A549 (cell line): ENCODE measurements around the gene TCP10L.

ENCODE experiments used
- MAFK ChIP-seq: fragments of 450-650 bp; IDR thresholded peaks from 2 replicates; pipeline ENCODE4 v1.6.1; 2014; ENCODE audit not compliant: partially characterized antibody
- TF ChIP-seq, protein P1 (sequence below): fragments of 450-650 bp; IDR thresholded peaks from 2 replicates; pipeline ENCODE4 v1.6.1; 2014; ENCODE audit warnings: antibody characterized with exemption
- TF ChIP-seq, protein P2 (sequence below): fragments of >200 bp; sonication (Bioruptor Twin); formaldehyde crosslinking; IDR thresholded peaks from 3 replicates; pipeline ENCODE4 v1.5.1; 2016

DNA sequence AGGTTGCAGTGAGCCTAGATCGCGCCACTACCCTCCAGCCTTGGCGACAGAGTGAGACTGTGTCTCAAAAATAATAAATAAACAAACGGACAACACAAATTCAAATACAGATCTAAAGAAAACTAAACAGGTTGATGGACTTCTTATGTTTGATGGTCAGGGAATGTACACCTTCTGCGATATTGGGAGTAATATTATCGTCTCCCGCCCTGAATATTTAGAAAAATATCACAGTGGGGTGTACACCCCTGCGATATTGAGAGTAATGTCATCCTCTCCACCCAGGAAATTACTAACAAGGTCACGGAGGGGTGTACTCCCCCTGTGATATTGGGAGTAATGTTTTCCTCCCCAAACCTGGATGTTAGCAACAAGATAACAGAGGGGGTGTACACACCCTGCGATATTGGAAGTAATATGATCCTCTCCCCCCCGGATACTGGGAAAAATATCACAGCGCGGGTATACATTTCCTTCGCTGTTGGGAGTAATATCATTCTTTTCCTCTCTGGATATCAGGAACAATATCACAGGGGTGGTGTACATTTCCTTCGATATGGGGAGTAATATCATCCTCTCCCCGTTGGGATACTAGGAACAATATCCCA, 28.2 kb upstream of the TCP10L start:
- TF ChIP-seq, protein P1, sequence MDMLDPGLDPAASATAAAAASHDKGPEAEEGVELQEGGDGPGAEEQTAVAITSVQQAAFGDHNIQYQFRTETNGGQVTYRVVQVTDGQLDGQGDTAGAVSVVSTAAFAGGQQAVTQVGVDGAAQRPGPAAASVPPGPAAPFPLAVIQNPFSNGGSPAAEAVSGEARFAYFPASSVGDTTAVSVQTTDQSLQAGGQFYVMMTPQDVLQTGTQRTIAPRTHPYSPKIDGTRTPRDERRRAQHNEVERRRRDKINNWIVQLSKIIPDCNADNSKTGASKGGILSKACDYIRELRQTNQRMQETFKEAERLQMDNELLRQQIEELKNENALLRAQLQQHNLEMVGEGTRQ: no peak
- no peak for TF ChIP-seq MAFK
- TF ChIP-seq, protein P2, sequence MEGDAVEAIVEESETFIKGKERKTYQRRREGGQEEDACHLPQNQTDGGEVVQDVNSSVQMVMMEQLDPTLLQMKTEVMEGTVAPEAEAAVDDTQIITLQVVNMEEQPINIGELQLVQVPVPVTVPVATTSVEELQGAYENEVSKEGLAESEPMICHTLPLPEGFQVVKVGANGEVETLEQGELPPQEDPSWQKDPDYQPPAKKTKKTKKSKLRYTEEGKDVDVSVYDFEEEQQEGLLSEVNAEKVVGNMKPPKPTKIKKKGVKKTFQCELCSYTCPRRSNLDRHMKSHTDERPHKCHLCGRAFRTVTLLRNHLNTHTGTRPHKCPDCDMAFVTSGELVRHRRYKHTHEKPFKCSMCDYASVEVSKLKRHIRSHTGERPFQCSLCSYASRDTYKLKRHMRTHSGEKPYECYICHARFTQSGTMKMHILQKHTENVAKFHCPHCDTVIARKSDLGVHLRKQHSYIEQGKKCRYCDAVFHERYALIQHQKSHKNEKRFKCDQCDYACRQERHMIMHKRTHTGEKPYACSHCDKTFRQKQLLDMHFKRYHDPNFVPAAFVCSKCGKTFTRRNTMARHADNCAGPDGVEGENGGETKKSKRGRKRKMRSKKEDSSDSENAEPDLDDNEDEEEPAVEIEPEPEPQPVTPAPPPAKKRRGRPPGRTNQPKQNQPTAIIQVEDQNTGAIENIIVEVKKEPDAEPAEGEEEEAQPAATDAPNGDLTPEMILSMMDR: no peak
